DND-41 (cell line): Measurements from ENCODE around the gene NXPH2.

Experiments
- CTCF ChIP-seq: IDR thresholded peaks from 2 replicates; pipeline ENCODE4 v1.5.1; 2012; ENCODE audit warnings: borderline replicate concordance, low read length, moderate library complexity, mild to moderate bottlenecking; ENCODE audit not compliant: poor library complexity, severe bottlenecking; ENCODE audit errors: extremely low read depth
- EZH2 ChIP-seq: IDR thresholded peaks from 3 replicates; pipeline ENCODE4 v1.6.1; 2012; ENCODE audit warnings: borderline replicate concordance, low read depth, mild to moderate bottlenecking, moderate library complexity, low read length, inconsistent platforms; ENCODE audit not compliant: severe bottlenecking

GRCh38 chr2:138752197-138752956 lies 27.8 kb downstream of the NXPH2 start:
- TF ChIP-seq CTCF (no peak), EZH2 (no peak)
